Coronary artery (tissue), 2 donors: ENCODE results near the gene NKAIN2.

Experiments used
- DNase-seq: peaks from one replicate; pipeline ENCODE4 v3.0.0-alpha.2; 2017; ENCODE audit warnings: low spot score
- H3K27ac ChIP-seq, 2 donors: fragments of 200-600 bp; sonication (generic); one replicate each; pipeline ENCODE4 v1.5.1; 2016 to 2019
- H3K4me3 ChIP-seq: fragments of 200-600 bp; sonication (generic); 2 replicates; pipeline ENCODE4 v1.5.1; 2016; ENCODE audit warnings: mild to moderate bottlenecking, moderate library complexity
- TF ChIP-seq, protein P1 (sequence below): fragments of 200-600 bp; sonication (generic); IDR thresholded peaks from one replicate; pipeline ENCODE4 v1.5.1; 2019; ENCODE audit warnings: antibody characterized with exemption

Gene NKAIN2

DNA sequence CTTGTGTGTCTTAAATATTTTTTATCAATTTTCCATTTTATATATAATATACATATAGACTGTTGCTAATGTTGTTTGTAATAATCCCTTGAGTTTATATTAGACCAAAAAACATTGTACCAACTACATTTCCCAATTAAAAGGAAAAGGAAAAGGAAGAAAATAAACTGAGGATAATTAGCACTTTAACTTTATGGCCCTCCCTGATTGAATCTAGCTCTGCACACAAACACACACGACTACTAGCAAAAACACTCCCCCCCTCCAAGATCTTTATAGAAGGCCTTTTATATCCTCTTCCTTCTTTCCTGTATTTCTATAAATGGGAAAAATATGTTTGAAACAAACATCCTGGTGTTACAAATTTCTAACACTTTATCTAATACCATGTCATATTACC lies 276.8 kb downstream of the NKAIN2 start:
- no peak overlapping the region for H3K4me3 ChIP-seq
- TF ChIP-seq, protein P1, sequence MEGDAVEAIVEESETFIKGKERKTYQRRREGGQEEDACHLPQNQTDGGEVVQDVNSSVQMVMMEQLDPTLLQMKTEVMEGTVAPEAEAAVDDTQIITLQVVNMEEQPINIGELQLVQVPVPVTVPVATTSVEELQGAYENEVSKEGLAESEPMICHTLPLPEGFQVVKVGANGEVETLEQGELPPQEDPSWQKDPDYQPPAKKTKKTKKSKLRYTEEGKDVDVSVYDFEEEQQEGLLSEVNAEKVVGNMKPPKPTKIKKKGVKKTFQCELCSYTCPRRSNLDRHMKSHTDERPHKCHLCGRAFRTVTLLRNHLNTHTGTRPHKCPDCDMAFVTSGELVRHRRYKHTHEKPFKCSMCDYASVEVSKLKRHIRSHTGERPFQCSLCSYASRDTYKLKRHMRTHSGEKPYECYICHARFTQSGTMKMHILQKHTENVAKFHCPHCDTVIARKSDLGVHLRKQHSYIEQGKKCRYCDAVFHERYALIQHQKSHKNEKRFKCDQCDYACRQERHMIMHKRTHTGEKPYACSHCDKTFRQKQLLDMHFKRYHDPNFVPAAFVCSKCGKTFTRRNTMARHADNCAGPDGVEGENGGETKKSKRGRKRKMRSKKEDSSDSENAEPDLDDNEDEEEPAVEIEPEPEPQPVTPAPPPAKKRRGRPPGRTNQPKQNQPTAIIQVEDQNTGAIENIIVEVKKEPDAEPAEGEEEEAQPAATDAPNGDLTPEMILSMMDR: no peak

DNA sequence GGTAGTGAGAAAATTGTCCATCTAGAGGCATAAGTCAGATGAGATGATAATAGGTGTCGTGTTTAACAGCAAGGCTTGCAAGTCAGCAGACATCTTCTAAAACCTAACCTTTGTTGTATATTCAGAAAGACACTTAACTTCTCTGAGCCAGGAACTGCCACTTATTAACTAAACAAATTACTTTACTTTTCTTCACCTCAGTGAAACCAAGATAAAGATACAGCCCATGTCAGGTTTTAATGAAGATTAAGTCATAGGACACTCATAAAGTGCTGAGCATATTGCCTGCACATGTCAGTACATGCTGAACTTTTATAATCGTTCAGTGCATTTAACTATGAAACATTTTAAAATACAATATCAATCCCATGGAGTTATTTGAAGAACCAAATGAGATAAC lies 286.8 kb downstream of the NKAIN2 start:
- TF ChIP-seq, protein P1: no peak
- no peak overlapping the region for H3K27ac ChIP-seq
- no peak for DNase-seq
- no peak overlapping the region for H3K4me3 ChIP-seq

More for the DNA sequence above, 276.8 kb downstream of the NKAIN2 start:
- H3K27ac ChIP-seq: no peak overlapping the region
- no peak for DNase-seq

DNA sequence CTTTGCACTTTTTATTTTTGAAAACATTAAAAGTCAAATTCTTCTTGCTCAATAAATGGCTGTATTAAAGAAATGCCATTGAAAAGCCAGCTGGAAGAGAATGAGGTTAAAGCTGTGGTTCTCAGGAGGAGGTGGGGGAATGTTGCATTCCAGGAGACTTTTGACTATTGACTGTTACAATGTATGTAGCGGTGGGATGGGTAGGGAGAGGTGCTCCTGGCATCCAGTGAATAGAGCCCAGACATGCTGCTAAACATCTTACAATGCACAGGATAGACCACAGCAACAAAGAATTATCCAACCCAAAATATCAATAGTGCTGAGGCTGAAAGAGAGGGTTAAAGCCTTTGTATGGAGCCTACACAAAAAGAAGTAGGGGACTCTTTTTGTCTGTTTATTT lies 295.9 kb downstream of the NKAIN2 start:
- H3K27ac ChIP-seq: no peak overlapping the region
- DNase-seq: no peak
- TF ChIP-seq, protein P1: no peak
- no peak overlapping the region for H3K4me3 ChIP-seq

DNA sequence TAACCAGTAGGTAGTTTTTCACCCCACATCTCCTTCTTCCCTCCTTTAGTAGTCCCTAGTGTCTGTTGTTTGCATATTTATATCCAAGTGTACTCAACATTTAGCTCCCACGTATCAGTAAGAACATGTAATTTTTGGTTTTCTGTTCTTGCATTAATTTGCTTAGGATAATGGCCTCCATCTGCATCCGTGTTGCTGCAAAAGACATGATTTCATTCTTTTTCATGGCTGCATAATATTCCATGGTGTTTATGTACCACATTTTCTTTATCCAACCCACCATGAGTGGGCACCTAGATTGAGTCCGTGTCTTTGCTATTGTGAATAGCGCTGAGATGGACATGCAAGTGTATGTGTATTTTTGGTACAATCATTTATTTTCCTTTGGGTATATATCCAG lies 306.8 kb downstream of the NKAIN2 start:
- no peak for DNase-seq
- TF ChIP-seq, protein P1: no peak
- no peak overlapping the region for H3K4me3 ChIP-seq
- no peak overlapping the region for H3K27ac ChIP-seq

DNA sequence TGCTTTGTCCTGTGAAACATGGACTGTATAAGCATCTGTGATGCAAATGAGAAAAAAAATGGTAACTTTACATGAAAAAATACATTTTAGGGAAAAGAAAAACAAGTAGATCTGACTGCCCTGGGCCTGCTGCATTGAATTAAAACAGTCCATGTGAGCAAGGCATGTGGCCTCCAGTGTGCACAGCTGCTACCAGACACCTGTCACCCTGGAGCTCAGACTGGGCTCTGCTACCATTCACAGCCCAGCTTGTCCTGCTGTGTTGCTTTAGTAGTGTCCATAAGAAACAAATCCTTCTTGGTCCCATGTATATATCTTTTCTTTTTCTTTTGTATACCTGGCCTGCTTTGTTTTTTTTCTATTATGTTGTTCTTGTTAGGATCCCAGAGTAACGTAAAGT lies 315.9 kb downstream of the NKAIN2 start:
- TF ChIP-seq, protein P1: no peak
- Histone ChIP-seq H3K27ac (no peak overlapping the region), H3K4me3 (no peak overlapping the region)
- no peak for DNase-seq

DNA sequence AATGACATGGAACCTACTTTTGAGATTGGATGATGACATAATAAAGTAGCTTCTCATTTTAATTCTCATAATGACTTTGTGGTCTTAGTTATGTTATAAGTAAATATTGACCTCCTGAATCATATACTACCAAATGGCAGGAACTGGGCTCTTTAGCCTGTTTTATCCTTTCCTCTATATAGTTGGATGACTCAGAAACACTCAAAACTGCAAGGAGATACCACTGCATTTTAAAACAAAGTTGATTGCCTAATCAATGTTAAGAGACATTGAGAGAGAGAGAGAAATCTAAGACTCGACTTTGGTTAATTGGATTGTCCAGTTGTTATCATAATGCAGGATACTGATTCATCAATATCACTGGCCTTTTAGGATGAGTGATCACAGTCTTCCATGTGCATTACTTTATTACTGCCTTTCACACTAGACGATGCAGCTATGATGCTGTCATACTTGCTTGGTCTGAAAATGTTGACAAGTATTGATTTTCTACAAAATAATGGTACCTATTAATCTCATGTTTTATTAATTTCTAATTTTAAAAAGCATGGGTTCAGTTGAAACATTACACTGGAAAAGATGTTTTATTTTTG lies 320.0 kb downstream of the NKAIN2 start:
- Histone ChIP-seq H3K4me3 (no peak overlapping the region), H3K27ac (no peak overlapping the region)
- no peak for DNase-seq
- TF ChIP-seq, protein P1: no peak

DNA sequence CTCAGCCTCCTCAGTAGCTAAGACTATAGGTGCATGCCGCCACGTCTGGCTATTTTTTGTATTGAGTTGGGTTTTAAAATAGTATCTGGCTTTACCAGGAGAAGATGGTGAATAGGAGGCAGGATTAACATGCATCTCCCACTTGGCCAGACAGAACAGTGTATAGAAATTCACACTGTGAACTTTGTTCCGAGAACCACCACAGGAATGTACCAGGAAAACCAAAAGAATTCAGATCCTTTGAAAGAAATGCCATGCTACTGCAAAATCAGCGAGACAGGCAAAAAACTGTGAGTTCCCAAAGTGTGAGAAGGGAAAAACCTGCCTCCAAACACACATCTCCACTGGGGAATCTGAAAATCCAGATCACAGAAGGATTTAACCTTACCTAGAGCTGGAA lies 327.6 kb downstream of the NKAIN2 start:
- TF ChIP-seq, protein P1: no peak
- no peak for DNase-seq
- Histone ChIP-seq H3K4me3 (no peak overlapping the region), H3K27ac (no peak overlapping the region)
